Fibroblast of lung (primary cell): ENCODE results near the gene CDK6. TPM values are rescaled to one million over a fixed set of nuclear protein-coding genes. Genes with fewer than 3 reads are reported as not detected.

Source experiments
- DNase-seq, 2 donors: peaks; one replicate each; pipeline versions ENCODE4 v3.0.0 to v3.0.0-alpha.2; 2010; ENCODE audit warnings: low read depth in 2 of 2
- H2AFZ ChIP-seq: 2 replicates; pipeline ENCODE4 v1.5.1; 2012; ENCODE audit warnings: low read length, control low read depth, inconsistent platforms
- H3K27ac ChIP-seq: 2 replicates; pipeline ENCODE4 v1.5.1; 2011; ENCODE audit warnings: low read length, control low read depth; ENCODE audit not compliant: insufficient read depth
- H3K27me3 ChIP-seq: 2 replicates; pipeline ENCODE4 v1.5.1; 2011; ENCODE audit warnings: mild to moderate bottlenecking, low read length; ENCODE audit not compliant: control insufficient read depth, insufficient read depth
- H3K36me3 ChIP-seq: 2 replicates; pipeline ENCODE4 v1.5.1; 2011; ENCODE audit warnings: low read length; ENCODE audit not compliant: control insufficient read depth, insufficient read depth
- H3K4me1 ChIP-seq: 2 replicates; pipeline ENCODE4 v1.5.1; 2011; ENCODE audit warnings: low read length; ENCODE audit not compliant: control insufficient read depth, insufficient read depth; ENCODE audit errors: extremely low read depth
- H3K4me2 ChIP-seq: 2 replicates; pipeline ENCODE4 v1.5.1; 2011; ENCODE audit warnings: low read length, control low read depth; ENCODE audit not compliant: insufficient read depth; ENCODE audit errors: extremely low read depth
- H3K4me3 ChIP-seq, 4 experiments: fragments of 200-600 bp in 1 of 4; sonication (generic) in 1 of 4; replicated peaks in 1 of 4; 2 replicates each; pipeline ENCODE4 v1.5.1; 2011 to 2016; ENCODE audit warnings: low read length in 4 of 4, low read depth in 3 of 4, mild to moderate bottlenecking in 3 of 4, control low read depth in 2 of 4, inconsistent platforms in 1 of 4, mixed read lengths in 1 of 4; ENCODE audit not compliant: insufficient read depth in 1 of 4; ENCODE audit errors: control extremely low read depth in 1 of 4
- H3K79me2 ChIP-seq: 2 replicates; pipeline ENCODE4 v1.5.1; 2012; ENCODE audit warnings: mild to moderate bottlenecking, low read length, inconsistent platforms; ENCODE audit not compliant: control insufficient read depth, insufficient read depth
- H3K9ac ChIP-seq: 2 replicates; pipeline ENCODE4 v1.5.1; 2011; ENCODE audit warnings: mild to moderate bottlenecking, low read length, control low read depth; ENCODE audit not compliant: insufficient read depth
- H3K9me3 ChIP-seq: 2 replicates; pipeline ENCODE4 v1.5.1; 2012; ENCODE audit warnings: low read depth, low read length; ENCODE audit not compliant: control insufficient read depth, insufficient read depth
- H4K20me1 ChIP-seq: 2 replicates; pipeline ENCODE4 v1.5.1; 2011; ENCODE audit warnings: low read length; ENCODE audit not compliant: control insufficient read depth, insufficient read depth; ENCODE audit errors: extremely low read depth
- EZH2 ChIP-seq: IDR thresholded peaks from 2 replicates; pipeline ENCODE4 v1.5.1; 2012; ENCODE audit warnings: low read length, control low read depth, mild to moderate bottlenecking; ENCODE audit errors: missing control alignments
- polyA plus RNA-seq, 2 donors: library from polyadenylated mRNA; depleted of rRNA in 1 of 2; stranded (reverse) in 1 of 2; unstranded in 1 of 2; fragments of >200 nt; gene quantifications; 2 replicates each; pipeline ENCODE4 v1.2.1, GENCODE V29; 2011 to 2012; ENCODE audit warnings: missing spikeins in 1 of 2
- total RNA-seq: library from RNA; depleted of rRNA; stranded (reverse); fragments of >200 nt; gene quantifications from 2 replicates; pipeline ENCODE4 v1.2.1, GENCODE V29; 2014
- TF ChIP-seq, protein P1 (sequence below), 2 donors: IDR thresholded peaks in 1 of 2; conservative IDR thresholded peaks in 1 of 2; 1 replicate in 1 of 2; 2 replicates in 1 of 2; pipeline ENCODE4 v1.5.1; 2011 to 2012; ENCODE audit warnings: low read length in 2 of 2, control low read depth in 1 of 2, inconsistent platforms in 1 of 2, low read depth in 1 of 2, mild to moderate bottlenecking in 1 of 2

CDK6 gene
- total and polyA plus RNA-seq, 2 donors (not counting 1 experiment from before 2014, with no cell fraction given), result 17.8 to 19.2 TPM

DNA sequence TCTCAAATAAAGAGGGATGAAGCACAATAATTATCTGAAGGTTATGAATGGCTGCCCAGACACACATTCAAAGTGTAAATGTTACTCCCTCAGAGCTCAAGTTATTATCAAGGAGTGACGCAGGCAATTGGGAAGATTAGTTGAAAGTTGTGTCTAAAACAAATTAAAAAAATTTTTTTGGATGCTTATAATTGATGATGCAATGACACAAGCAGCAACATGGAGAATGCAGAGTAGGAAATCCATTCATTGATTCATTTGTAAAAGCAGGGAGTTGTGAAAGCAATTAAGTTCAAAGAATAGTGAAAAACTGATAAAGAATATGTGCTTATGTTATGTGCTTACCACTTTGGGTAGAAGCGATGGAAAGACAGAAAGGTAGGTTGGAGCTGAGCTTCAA is 120.4 kb downstream of the CDK6 start:
- DNase-seq, result no peak
- H3K4me3 ChIP-seq, result no peak overlapping the region
- peaks cover 2% of the 10 kb centered on the region for H3K4me1 ChIP-seq
- H2AFZ ChIP-seq, result no peak overlapping the region
- H4K20me1 ChIP-seq, result no peaks in the 10 kb centered on the region
- H3K27me3 ChIP-seq, result no peaks in the 10 kb centered on the region
- no peaks in the 10 kb centered on the region for H3K9me3 ChIP-seq
- H3K4me2 ChIP-seq, result no peak overlapping the region
- no peaks in the 10 kb centered on the region for H3K36me3 ChIP-seq
- no peak for TF ChIP-seq EZH2
- TF ChIP-seq, protein P1, sequence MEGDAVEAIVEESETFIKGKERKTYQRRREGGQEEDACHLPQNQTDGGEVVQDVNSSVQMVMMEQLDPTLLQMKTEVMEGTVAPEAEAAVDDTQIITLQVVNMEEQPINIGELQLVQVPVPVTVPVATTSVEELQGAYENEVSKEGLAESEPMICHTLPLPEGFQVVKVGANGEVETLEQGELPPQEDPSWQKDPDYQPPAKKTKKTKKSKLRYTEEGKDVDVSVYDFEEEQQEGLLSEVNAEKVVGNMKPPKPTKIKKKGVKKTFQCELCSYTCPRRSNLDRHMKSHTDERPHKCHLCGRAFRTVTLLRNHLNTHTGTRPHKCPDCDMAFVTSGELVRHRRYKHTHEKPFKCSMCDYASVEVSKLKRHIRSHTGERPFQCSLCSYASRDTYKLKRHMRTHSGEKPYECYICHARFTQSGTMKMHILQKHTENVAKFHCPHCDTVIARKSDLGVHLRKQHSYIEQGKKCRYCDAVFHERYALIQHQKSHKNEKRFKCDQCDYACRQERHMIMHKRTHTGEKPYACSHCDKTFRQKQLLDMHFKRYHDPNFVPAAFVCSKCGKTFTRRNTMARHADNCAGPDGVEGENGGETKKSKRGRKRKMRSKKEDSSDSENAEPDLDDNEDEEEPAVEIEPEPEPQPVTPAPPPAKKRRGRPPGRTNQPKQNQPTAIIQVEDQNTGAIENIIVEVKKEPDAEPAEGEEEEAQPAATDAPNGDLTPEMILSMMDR (conservative IDR thresholded peaks at IDR 0.05 in 1 of 2, IDR thresholded peaks at IDR 0.05 in 1 of 2; ENCODE audit: low read depth in 1 of 2, low read length in 2 of 2), result no peak
- H3K27ac ChIP-seq, result no peak overlapping the region
- no peak overlapping the region for H3K9ac ChIP-seq
- peaks cover 14% of the 10 kb centered on the region for H3K79me2 ChIP-seq

DNA sequence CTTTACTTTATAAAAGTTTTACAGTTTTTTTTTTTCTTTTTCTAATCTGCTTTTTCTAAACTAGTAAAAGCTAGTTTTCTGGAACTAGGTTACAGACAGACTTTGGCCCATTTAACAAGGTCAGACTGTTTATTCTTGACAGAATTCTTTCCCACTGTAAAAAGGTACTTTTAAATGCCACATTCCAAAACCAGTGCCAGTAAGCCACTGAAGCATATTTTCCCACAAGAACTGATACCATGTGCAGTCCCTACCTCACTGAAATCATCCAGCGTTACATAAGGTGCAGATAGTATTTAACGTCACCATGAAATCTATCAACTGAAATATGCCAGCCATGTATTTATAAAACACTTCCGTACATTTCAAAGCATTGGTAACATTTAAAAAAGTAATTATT is 121.6 kb downstream of the CDK6 start:
- no peaks in the 10 kb centered on the region for H4K20me1 ChIP-seq
- no peak overlapping the region for H3K4me2 ChIP-seq
- H3K27me3 ChIP-seq, result no peaks in the 10 kb centered on the region
- no peaks in the 10 kb centered on the region for H3K9me3 ChIP-seq
- H3K4me1 ChIP-seq, result peaks cover 2% of the 10 kb centered on the region
- H3K27ac ChIP-seq, result no peak overlapping the region
- no peak overlapping the region for H2AFZ ChIP-seq
- H3K79me2 ChIP-seq, result peaks cover 13% of the 10 kb centered on the region
- no peaks in the 10 kb centered on the region for H3K36me3 ChIP-seq
- TF ChIP-seq, protein P1 (conservative IDR thresholded peaks at IDR 0.05 in 1 of 2, IDR thresholded peaks at IDR 0.05 in 1 of 2; ENCODE audit: low read depth in 1 of 2, low read length in 2 of 2), result no peak
- no peak for TF ChIP-seq EZH2
- DNase-seq, result peak in 1 of 2 donors; percentile 75
- H3K9ac ChIP-seq, result no peak overlapping the region
- no peak overlapping the region for H3K4me3 ChIP-seq

DNA sequence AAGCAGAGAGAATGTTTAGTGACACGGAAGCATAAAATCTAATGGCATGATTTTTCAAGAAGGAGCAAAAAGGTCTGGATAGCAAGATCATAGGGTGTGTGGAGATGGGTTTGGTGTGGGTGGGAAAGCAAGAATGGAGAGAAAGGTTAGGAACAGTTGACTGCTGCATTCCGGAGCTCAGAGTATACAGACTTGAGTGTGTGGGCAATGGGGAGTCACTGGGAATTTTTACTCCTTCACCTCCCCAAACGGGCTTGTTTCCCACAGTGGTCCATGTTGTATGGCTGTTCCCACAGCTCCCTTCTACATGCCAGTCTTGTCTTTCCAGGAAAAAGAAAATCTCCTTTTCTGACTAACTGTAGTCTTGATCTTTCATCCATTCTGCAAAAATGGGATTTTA is 122.1 kb downstream of the CDK6 start:
- Histone ChIP-seq H3K79me2 (peaks cover 10% of the 10 kb centered on the region), H2AFZ (no peak overlapping the region), H3K36me3 (no peaks in the 10 kb centered on the region), H3K9ac (no peak overlapping the region), H3K27ac (no peak overlapping the region), H3K4me3 (no peak overlapping the region), H3K4me1 (peaks cover 2% of the 10 kb centered on the region), H3K9me3 (no peaks in the 10 kb centered on the region), H3K4me2 (no peak overlapping the region), H4K20me1 (no peaks in the 10 kb centered on the region), H3K27me3 (no peaks in the 10 kb centered on the region)
- DNase-seq, result peak in 1 of 2 donors; percentile 60
- TF ChIP-seq, protein P1 (conservative IDR thresholded peaks at IDR 0.05 in 1 of 2, IDR thresholded peaks at IDR 0.05 in 1 of 2; ENCODE audit: low read depth in 1 of 2, low read length in 2 of 2), result no peak
- no peak for TF ChIP-seq EZH2
